NCI-H1105 (cell line): ENCODE data around the gene TIGD6.
A peak's percentile ranks its signal among the peaks of the same experiment; 100 is the strongest.
"Not testable (repeated sequence)": the region's sequence is repeated elsewhere in the genome, so short reads cannot be mapped to it uniquely, and the experiment has no call there.

Experiments
- DNase-seq: peaks from one replicate; lab custom pipeline; 2025; lab: John Stamatoyannopoulos, UW

Gene TIGD6

GRCh38 chr5:150000256-150000989 lies at the start of gene TIGD6, which contains the start of gene HMGXB3:
Gene TIGD6, minus strand, starts transcription at chr5:150000654. Its CDS starts 4,306 bp downstream, at chr5:149996348.
Gene HMGXB3, plus strand, starts transcription at chr5:150000739. Its CDS starts 4,114 bp downstream, at chr5:150004853.
- DNase-seq: peak; percentile 73

GRCh38 chr5:150046031-150046430 lies 45.6 kb upstream of the TIGD6 start:
- no peak for DNase-seq

- DNase-seq: no peak
These were observed 45.1 kb upstream of the TIGD6 start for GRCh38 chr5:150045549-150045948.

DNA sequence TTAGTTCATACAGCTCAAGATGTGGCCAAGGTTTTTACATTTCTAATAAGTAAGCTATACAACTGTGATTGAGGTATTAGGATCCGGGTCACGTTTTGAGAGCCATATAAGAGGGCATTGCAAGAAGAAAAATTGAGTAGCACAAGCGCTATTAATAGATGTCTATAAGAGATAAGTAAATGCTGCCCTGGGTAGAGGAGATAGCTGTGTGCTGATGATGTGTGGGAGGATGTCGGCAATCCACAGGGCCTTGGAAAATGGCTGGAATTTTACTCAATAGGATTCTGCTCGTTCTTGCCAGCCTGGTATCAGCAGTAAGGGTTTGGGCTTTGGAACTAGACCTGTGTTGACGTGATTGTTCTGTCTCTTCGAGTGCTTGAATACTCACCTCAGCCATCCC lies 44.3 kb upstream of the TIGD6 start:
- DNase-seq: no peak

GRCh38 chr5:150044329-150044681 lies 43.9 kb upstream of the TIGD6 start:
- no peak for DNase-seq

GRCh38 chr5:150043657-150044328 lies 43.3 kb upstream of the TIGD6 start:
- no peak for DNase-seq

DNA sequence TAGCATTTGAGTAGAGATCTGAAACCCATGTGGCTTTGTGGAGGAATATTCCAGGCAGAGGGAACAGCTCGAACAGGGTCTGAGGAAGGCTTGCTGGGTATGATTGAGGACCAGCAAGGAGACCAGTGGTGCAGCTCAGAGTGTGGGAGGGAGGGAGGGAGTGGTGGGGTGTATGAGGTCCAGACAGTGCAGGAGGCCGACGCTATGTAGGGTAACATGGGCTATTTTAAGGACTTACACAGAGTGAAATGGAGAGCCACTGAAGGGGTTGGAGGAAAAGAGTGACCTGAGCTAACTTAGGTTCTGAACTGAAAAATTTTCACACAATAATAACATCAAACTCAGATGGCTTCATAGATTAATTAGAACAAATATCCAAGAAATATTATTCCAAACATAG lies 42.0 kb upstream of the TIGD6 start:
- DNase-seq: no peak

- DNase-seq: no peak
These were observed 38.1 kb upstream of the TIGD6 start for GRCh38 chr5:150038547-150038946.

GRCh38 chr5:150036513-150036912 lies 36.1 kb upstream of the TIGD6 start:
- DNase-seq: no peak

GRCh38 chr5:150035139-150035895 lies 34.9 kb upstream of the TIGD6 start:
- no peak for DNase-seq

GRCh38 chr5:150034662-150035061 lies 34.2 kb upstream of the TIGD6 start:
- no peak for DNase-seq

DNA sequence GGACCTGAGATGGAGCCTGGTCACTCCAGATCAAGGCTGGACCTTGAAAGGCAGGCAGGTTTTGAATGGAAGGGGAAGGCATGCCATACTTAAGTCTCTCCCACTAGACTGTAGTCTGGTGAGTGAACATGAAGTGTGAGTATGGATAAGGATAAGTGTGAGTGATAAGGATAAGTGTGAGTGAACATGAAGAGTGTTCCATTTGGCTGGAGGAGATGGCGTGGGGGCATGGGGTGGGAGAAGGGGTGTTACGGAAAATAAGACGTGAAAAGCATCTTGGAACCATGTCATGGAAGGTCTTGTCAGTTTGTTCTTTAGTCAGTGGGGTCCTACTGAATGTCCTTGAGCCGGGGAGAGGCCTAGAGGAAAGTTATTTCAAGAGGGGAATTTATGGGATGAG lies 32.9 kb upstream of the TIGD6 start:
- DNase-seq: no peak

DNA sequence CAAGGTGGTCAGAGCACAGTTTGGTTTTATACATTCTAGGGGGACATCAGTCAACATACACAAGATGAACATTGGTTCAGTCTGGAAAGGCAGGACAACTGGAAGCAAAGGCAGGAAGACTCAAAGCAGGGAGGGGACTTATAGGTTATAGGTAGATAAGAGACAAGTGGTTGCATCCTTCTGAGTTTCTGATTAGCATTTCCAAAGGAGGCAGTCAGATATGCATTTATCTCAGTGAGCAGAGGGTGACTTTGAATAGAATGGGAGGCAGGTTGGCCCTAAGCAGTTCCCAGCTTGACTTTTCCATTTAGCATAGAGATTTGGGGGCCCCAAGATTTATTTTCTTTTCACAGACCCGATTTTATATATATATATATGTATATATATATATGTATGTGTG lies 27.6 kb upstream of the TIGD6 start:
- DNase-seq: not testable (repeated sequence)

DNA sequence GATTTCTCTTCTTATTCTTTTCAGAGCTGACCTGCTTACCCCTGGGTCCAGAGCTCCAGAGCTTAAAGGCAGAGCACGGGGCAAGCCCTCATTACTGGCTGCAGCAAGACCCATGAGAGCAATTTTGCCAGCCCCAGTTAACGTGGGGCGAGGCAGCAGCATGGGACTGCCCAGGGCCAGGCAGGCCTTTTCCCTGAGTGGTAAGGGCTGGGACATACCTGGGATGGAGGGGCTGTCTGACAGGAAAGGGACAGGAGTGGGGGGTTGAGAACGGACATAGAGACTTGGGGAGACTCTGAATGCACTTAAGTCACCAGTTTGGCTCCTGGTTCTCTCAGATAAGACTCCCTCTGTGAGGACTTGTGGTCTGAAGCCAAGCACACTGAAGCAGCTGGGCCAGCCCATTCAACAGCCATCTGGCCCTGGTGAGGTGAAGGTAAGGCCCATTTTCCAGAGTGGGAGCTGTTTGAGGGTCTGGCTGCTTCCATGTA lies 26.3 kb upstream of the TIGD6 start:
- no peak for DNase-seq

DNA sequence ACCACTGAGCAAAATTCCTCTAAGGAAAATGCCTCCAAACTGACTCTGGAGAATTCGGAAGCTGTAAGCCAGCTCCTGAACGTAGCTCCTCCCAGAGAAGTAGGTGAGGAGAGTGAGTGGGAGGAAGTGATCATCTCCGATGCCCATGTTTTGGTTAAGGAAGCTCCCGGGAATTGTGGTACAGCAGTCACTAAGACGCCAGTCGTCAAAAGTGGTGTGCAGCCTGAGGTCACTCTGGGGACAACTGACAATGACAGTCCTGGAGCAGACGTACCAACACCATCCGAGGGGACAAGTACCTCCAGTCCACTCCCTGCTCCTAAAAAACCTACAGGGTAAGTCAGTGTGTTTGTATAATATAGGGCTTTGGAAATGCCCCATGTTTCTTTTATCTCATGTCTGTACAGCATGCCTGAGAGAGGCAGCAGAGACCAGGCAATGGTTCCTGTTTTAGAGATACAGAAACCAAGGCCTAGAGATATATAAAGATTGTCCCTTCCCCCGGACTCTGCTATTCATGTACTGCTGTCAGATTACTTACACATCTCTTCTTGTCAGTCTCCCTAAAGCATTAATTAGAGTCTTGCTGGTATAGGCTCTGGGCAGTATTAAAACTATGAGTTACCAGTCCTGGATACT lies 24.0 kb upstream of the TIGD6 start:
- no peak for DNase-seq

DNA sequence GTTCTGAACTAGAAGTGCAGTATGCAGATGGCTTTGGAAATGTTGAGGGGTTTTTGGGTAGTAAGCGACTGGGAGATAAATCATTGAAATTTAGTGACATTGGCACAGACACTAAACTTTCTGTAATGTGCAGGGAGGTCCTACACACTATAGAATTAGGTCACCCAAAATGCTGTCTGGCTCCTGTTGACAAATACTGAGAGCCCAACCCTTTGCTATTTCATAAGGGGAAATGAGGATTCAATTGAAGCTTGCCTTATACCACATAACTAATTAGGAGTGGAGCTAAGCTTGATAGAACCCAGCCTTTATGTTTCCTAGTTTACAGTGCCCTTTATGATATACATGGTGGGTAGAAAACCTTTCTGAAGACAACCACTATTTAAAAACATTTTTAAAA lies 22.7 kb upstream of the TIGD6 start:
- no peak for DNase-seq

GRCh38 chr5:150022681-150023080 lies 22.2 kb upstream of the TIGD6 start:
- no peak for DNase-seq

- no peak for DNase-seq
These were observed 21.7 kb upstream of the TIGD6 start for GRCh38 chr5:150022158-150022531.

GRCh38 chr5:150021491-150022157 lies 21.2 kb upstream of the TIGD6 start:
- no peak for DNase-seq

DNA sequence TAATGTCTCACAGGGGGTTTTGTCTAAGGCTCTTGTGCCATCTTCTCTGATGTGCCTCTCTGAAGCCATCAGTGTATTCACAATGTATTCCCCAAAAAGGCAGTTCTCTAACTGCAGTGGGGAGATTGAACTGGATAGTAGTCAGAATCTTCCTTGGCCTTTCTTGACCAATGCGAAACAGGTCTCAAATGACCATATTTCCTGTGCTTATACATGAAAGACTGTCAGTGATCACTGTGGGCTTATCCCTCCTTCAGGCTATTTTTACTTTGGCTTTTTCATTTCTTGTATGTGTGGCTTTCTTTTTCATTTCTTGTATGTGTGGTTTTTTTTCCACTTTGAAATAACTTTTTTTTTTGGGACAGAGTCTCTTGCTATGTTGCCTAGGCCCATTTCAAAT lies 19.8 kb upstream of the TIGD6 start:
- DNase-seq: no peak

- DNase-seq: no peak
These were observed 17.0 kb upstream of the TIGD6 start for GRCh38 chr5:150017226-150018005.
